HG03571 (cell line): ENCODE measurements around the gene TCTN1.

Experiments
- ATAC-seq: cut with Tn5 transposase; IDR thresholded peaks from one replicate; pipeline ENCODE4 v1.9.1; 2021; ENCODE audit not compliant: unreplicated experiment

The TCTN1 gene

GRCh38 chr12:110677982-110678381 lies 64.1 kb downstream of the TCTN1 start:
- ATAC-seq: no peak

- no peak for ATAC-seq
These were observed 65.3 kb downstream of the TCTN1 start for GRCh38 chr12:110679201-110679600.

DNA sequence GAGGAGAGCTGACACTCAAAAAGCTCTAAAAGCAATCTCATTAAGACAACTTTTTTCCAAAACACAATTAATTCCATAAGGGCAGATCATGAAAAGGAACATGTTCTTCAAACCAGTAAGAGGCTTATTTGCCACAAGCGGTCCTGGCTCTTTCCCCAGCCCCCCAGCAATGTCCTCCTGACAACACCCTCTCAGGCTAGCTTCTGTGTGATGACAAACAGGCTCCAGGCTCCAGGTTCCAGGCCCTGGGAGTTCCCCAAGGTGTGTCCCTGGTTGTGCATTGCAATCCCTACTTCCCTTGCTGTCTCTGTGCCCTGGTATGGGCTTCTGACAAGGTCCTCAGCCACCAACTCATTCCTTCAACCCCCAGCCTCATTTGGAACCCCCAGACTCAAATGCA lies 66.1 kb downstream of the TCTN1 start:
- no peak for ATAC-seq

- ATAC-seq: no peak
These were observed 70.0 kb downstream of the TCTN1 start for GRCh38 chr12:110683888-110684287.

DNA sequence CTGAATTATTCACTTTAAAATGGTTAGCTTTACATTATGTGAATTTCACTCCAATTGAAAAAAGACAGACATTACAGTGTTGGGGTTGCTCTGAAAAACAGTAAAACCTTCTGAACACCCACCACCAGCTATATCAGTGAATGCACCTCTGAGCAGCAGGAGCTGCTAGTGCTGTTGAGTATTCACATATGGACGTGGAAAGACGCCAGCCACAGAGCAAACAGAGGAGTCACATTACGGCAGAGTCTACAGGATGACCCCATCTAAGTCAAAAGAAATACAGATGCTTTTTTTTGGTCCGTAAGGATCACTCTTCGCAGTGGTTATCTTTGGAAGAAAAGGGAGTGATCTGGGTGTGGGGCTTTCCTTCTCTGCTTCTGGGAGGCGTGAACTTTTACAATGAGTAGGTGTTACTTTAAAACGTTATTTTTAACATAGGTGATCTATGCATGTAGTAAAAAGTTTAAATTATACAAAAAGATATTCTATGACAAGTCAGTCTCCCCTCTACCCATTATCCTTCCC lies 70.4 kb downstream of the TCTN1 start:
- no peak for ATAC-seq

- ATAC-seq: no peak
These were observed 72.5 kb downstream of the TCTN1 start for GRCh38 chr12:110686294-110686903.

DNA sequence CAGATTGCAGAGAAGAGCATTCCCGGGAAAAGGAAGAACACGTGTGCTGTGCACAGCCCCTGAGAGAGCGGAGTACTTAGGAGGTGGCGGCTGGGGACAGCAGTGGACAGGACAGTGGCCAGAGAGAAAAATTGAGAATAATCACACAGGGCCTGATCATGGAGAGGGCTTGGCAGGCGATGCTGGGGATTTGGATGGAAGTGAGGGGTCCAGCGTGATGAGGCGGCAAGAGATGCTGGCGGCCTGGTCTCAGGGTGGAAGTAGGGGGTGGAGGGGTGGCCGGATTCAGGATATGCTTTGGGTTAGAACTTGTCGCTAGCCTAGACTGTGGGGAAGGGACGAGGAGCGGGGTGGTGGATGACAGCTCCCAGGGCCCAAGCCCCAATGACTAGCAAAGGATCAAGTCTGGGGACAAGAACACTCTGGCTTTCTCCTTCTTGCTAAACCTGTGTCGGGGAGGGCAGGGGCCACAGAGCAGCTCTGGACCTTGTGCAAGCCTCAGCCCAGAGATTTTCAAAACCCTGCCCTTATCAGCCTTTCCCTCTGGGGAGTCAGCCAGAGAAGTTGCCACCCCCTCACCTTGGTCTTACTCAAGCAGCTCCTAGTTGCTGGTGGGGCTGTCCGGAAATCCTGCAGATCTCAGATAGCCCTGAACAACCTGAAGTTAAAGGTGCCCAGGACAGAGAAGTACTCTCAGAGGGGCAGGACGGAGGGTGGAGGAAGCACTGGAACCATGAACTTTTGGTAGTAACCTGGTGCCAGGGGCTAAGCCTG lies 73.7 kb downstream of the TCTN1 start:
- no peak for ATAC-seq

- ATAC-seq: peak; percentile 11
These were observed 74.7 kb downstream of the TCTN1 start, which contains the start of gene HVCN1 for GRCh38 chr12:110688446-110689280. HVCN1 (minus strand) TSS chr12:110689115; CDS start chr12:110683245, 5,870 bp downstream.

DNA sequence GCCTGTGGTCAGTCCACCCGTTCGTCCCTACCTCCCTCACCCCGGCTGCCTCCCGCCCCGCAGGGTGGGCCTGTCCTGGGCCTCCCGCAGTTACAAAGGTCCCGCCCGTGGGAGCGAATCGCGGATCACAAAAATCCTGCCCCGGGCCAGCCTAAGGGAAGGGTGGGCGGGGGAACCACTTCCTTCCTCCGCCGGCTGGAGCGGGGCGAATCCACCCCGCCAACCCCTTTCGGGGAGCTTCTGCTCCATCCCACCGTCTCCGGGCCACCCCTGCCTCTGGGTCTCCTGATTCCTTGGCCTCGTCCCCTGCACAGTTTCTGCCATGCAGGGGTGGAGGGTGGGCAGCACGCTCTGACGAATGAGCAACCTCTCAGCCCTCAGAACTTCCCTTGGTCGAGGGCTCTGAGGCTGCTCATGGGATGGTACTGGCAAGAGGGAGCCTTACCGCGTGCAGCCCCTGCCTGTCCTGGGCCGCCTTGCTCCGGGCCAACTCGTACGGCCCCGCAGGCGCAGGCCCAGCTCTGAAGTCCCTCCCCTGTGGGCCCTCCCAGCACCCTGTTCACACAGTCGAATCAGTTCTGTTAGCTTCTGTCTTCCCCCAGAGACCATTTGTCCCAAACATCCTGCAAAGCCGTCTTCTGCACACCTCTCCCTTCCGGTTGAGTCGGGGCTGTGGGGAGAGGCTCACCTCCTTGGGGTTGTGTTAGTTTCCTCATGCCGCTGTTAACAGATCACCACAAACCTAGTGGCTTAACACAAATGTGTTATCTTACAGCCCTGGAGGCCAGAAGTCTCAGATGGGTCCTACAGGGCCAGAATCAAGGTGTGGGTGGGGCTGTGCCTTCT lies 75.6 kb downstream of the TCTN1 start:
- peak; percentile 40 for ATAC-seq

GRCh38 chr12:110690127-110690430 lies 76.2 kb downstream of the TCTN1 start:
- ATAC-seq: no peak

- no peak for ATAC-seq
These were observed 79.8 kb downstream of the TCTN1 start for GRCh38 chr12:110693731-110694130.

- ATAC-seq: no peak
These were observed 80.5 kb downstream of the TCTN1 start for GRCh38 chr12:110694330-110694901.

DNA sequence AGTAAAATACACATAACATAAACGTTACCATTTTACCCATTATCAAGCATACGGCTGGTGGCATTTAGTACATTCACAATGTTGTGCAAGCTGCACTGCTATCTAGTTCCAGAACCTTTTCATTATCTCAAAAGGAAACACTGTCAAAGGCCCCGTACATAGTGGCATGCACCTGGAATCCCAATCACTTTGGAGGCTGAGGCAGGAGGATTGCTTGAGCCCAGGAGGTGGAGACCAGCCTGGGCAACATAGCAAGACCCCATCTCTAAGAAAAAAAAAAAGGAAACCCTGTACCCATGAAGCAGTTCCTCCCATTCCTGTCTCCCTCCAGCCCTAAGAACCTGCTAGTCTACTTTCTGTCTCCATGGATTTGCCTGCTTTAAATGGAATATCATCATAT lies 82.4 kb downstream of the TCTN1 start:
- ATAC-seq: no peak

GRCh38 chr12:110697236-110697635 lies 83.3 kb downstream of the TCTN1 start:
- ATAC-seq: no peak

GRCh38 chr12:110698171-110698902 lies 84.4 kb downstream of the TCTN1 start:
- ATAC-seq: peak; percentile 91
